Calu3 (cell line): ENCODE measurements around the gene GPR162. TPM values are rescaled to one million over a fixed set of nuclear protein-coding genes. Genes with fewer than 3 reads are reported as not detected.

ENCODE experiments used
- BruUV-seq: library from RNA; stranded (reverse); fragments of 400-500 nt; replicated peaks from 2 replicates; lab custom pipeline; 2021; lab: Mats Ljungman, UMichigan
- CTCF ChIA-PET: fragments of 300-600 bp; sonication (Branson Sonifier 250); formaldehyde crosslinking; loops from one replicate; lab custom pipeline; 2022; ENCODE audit warnings: antibody characterized with exemption; lab: Charles Lee
- DNase-seq: peaks from one replicate; pipeline ENCODE4 v3.0.0; 2022
- H3K27ac Mint-ChIP-seq: one replicate; pipeline ENCODE4 v1.8.0; 2022; ENCODE audit warnings: mixed read lengths; ENCODE audit not compliant: unreplicated experiment
- H3K27me3 Mint-ChIP-seq: one replicate; pipeline ENCODE4 v1.8.0; 2022; ENCODE audit warnings: mixed read lengths; ENCODE audit not compliant: unreplicated experiment
- H3K36me3 Mint-ChIP-seq: one replicate; pipeline ENCODE4 v1.8.0; 2022; ENCODE audit warnings: mild to moderate bottlenecking, moderate library complexity, mixed read lengths; ENCODE audit not compliant: insufficient read depth, unreplicated experiment
- H3K4me1 Mint-ChIP-seq: one replicate; pipeline ENCODE4 v1.8.0; 2022; ENCODE audit warnings: mild to moderate bottlenecking, low read depth, mixed read lengths; ENCODE audit not compliant: unreplicated experiment
- H3K4me3 Mint-ChIP-seq: one replicate; pipeline ENCODE4 v1.8.0; 2022; ENCODE audit warnings: mild to moderate bottlenecking, low read depth, moderate library complexity, mixed read lengths; ENCODE audit not compliant: unreplicated experiment
- H3K9me3 Mint-ChIP-seq: one replicate; pipeline ENCODE4 v1.8.0; 2022; ENCODE audit warnings: low read depth, mixed read lengths; ENCODE audit not compliant: unreplicated experiment
- CTCF ChIP-seq: fragments of 200-600 bp; IDR thresholded peaks from one replicate; pipeline ENCODE4 v1.8.0; 2022; ENCODE audit warnings: antibody characterized with exemption; ENCODE audit not compliant: unreplicated experiment
- intact Hi-C: fragments of 100-400 bp; cut with micrococcal nuclease; formaldehyde crosslinking; loops from one replicate; pipeline ENCODE4 v1.10.0; 2022; ENCODE audit not compliant: unreplicated experiment
- total RNA-seq: library from RNA; stranded (reverse); gene quantifications from 2 replicates; pipeline ENCODE4 v1.2.3, GENCODE V29; 2022

Gene GPR162
- total RNA-seq, 1 experiment from 2014 or later: not detected

GRCh38 chr12:6824085-6824775, 2.6 kb downstream of the GPR162 start:
- TF ChIP-seq CTCF: no peak
- no peak overlapping the region for H3K4me3 Mint-ChIP-seq
- DNase-seq: no peak
- CTCF ChIA-PET: interaction anchor here (1.8 kb wide), 1 partner anchor 71 kb away, joined by 7 read pairs; the partner anchor contains the start of gene MLF2
- BruUV-seq: no TSS peak
- H3K9me3 Mint-ChIP-seq: no peaks in the 10 kb centered on the region
- intact Hi-C loops: loop anchor here (10.0 kb wide), 1 partner anchor 209 kb away; no protein-coding TSS in a partner anchor
- no peak overlapping the region for H3K27ac Mint-ChIP-seq
- H3K27me3 Mint-ChIP-seq: peaks cover 100% of the 10 kb centered on the region
- H3K4me1 Mint-ChIP-seq: peaks cover 16% of the 10 kb centered on the region
- peaks cover 12% of the 10 kb centered on the region for H3K36me3 Mint-ChIP-seq

GRCh38 chr12:6824901-6825381, 3.3 kb downstream of the GPR162 start:
- no peak for TF ChIP-seq CTCF
- CTCF ChIA-PET: interaction anchor here (1.0 to 1.8 kb wide), 3 partner anchors 10 to 71 kb away, joined by 4 to 7 read pairs (median 4); partner anchors contain the start of gene MLF2
- DNase-seq: no peak
- intact Hi-C loops: loop anchor here (1.0 to 10.0 kb wide), 3 partner anchors 90 to 273 kb away; no protein-coding TSS in a partner anchor
- BruUV-seq: no TSS peak
- Mint-ChIP-seq H3K36me3 (peaks cover 16% of the 10 kb centered on the region), H3K4me3 (no peak overlapping the region), H3K27me3 (peaks cover 100% of the 10 kb centered on the region), H3K4me1 (peaks cover 16% of the 10 kb centered on the region), H3K27ac (no peak overlapping the region), H3K9me3 (no peaks in the 10 kb centered on the region)

- intact Hi-C loops: loop anchor here (1.0 to 10.0 kb wide), 3 partner anchors 90 to 273 kb away; no protein-coding TSS in a partner anchor
- no peaks in the 10 kb centered on the region for H3K9me3 Mint-ChIP-seq
- peaks cover 100% of the 10 kb centered on the region for H3K27me3 Mint-ChIP-seq
- no TSS peak for BruUV-seq
- H3K4me3 Mint-ChIP-seq: no peak overlapping the region
- H3K27ac Mint-ChIP-seq: no peak overlapping the region
- peaks cover 16% of the 10 kb centered on the region for H3K4me1 Mint-ChIP-seq
- DNase-seq: peak; percentile 87
- TF ChIP-seq CTCF: peak; percentile 80
- CTCF ChIA-PET: interaction anchor here (1.0 to 1.8 kb wide), 3 partner anchors 9 to 72 kb away, joined by 4 to 7 read pairs (median 4); partner anchors contain the start of gene MLF2
- H3K36me3 Mint-ChIP-seq: peaks cover 16% of the 10 kb centered on the region
Measured at GRCh38 chr12:6825398-6826124, 3.9 kb downstream of the GPR162 start.

- intact Hi-C loops: loop anchor here (5.0 to 10.0 kb wide), 2 partner anchors 211 to 274 kb away; no protein-coding TSS in a partner anchor
- H3K9me3 Mint-ChIP-seq: no peaks in the 10 kb centered on the region
- no peak overlapping the region for H3K27ac Mint-ChIP-seq
- no TSS peak for BruUV-seq
- TF ChIP-seq CTCF: no peak
- CTCF ChIA-PET: interaction anchor here (1.6 to 1.8 kb wide), 2 partner anchors 8 to 73 kb away, joined by 4 to 7 read pairs; partner anchors contain the start of gene MLF2
- H3K27me3 Mint-ChIP-seq: peaks cover 100% of the 10 kb centered on the region
- no peak overlapping the region for H3K4me3 Mint-ChIP-seq
- H3K36me3 Mint-ChIP-seq: peaks cover 16% of the 10 kb centered on the region
- no peak for DNase-seq
- peaks cover 16% of the 10 kb centered on the region for H3K4me1 Mint-ChIP-seq
Measured at GRCh38 chr12:6826125-6826733, 4.6 kb downstream of the GPR162 start.
